Measurements from ENCODE around the gene LHFPL6.

DNA sequence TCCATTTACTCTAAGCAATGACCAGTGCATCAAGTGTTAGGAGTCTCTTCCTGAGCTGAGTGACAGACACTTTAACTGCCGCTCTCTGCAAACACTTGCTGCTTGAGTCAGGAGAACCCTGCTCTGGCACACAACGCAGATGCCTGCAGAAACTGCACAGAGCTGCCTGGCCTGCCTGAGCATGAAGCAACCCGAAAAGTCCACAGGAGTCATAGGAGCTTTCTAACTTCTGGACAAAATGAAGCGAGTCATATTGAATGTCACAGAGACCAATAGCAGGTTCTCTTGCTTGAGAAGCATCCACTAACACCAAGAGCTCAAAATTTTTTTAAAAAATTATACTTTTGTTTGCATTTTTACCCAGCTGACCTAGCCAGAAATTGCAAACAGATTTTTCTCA is 232.4 kb downstream of the LHFPL6 start:
- TF ChIP-seq, protein P1, sequence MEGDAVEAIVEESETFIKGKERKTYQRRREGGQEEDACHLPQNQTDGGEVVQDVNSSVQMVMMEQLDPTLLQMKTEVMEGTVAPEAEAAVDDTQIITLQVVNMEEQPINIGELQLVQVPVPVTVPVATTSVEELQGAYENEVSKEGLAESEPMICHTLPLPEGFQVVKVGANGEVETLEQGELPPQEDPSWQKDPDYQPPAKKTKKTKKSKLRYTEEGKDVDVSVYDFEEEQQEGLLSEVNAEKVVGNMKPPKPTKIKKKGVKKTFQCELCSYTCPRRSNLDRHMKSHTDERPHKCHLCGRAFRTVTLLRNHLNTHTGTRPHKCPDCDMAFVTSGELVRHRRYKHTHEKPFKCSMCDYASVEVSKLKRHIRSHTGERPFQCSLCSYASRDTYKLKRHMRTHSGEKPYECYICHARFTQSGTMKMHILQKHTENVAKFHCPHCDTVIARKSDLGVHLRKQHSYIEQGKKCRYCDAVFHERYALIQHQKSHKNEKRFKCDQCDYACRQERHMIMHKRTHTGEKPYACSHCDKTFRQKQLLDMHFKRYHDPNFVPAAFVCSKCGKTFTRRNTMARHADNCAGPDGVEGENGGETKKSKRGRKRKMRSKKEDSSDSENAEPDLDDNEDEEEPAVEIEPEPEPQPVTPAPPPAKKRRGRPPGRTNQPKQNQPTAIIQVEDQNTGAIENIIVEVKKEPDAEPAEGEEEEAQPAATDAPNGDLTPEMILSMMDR (IDR thresholded peaks at IDR 0.05 in 8 of 11, conservative IDR thresholded peaks at IDR 0.05 in 3 of 11): no peak
- no peak for TF ChIP-seq POLR2AphosphoS5 (IDR thresholded peaks at IDR 0.05)
